Nephron progenitor cell (in vitro differentiated cells): ENCODE measurements around the gene OR52K2.
A peak's percentile ranks its signal among the peaks of the same experiment; 100 is the strongest.
"Not testable (repeated sequence)": the region's sequence is repeated elsewhere in the genome, so short reads cannot be mapped to it uniquely, and the experiment has no call there.

ENCODE experiments used
- DNase-seq: peaks from one replicate; pipeline ENCODE4 v3.0.0; 2021
- H3K27ac Mint-ChIP-seq: 2 replicates; pipeline ENCODE4 v1.8.0; 2021; ENCODE audit warnings: mild to moderate bottlenecking, moderate library complexity, mixed read lengths
- H3K27me3 Mint-ChIP-seq: 2 replicates; pipeline ENCODE4 v1.8.0; 2021; ENCODE audit warnings: mild to moderate bottlenecking, low read depth, mixed read lengths; ENCODE audit not compliant: poor library complexity
- H3K36me3 Mint-ChIP-seq: 2 replicates; pipeline ENCODE4 v1.8.0; 2021; ENCODE audit warnings: low read depth, mixed read lengths
- H3K4me1 Mint-ChIP-seq: 2 replicates; pipeline ENCODE4 v1.8.0; 2021; ENCODE audit warnings: mixed read lengths
- H3K4me3 Mint-ChIP-seq: 2 replicates; pipeline ENCODE4 v1.8.0; 2021; ENCODE audit warnings: mild to moderate bottlenecking, moderate library complexity, mixed read lengths
- H3K9me3 Mint-ChIP-seq: 2 replicates; pipeline ENCODE4 v1.8.0; 2021; ENCODE audit warnings: mild to moderate bottlenecking, moderate library complexity, mixed read lengths
- TF ChIP-seq, protein P1 (sequence below): fragments of 200-600 bp; sonication (generic); IDR thresholded peaks from 2 replicates; pipeline ENCODE4 v1.5.0; 2021; ENCODE audit warnings: antibody characterized with exemption

OR52K2 gene

DNA sequence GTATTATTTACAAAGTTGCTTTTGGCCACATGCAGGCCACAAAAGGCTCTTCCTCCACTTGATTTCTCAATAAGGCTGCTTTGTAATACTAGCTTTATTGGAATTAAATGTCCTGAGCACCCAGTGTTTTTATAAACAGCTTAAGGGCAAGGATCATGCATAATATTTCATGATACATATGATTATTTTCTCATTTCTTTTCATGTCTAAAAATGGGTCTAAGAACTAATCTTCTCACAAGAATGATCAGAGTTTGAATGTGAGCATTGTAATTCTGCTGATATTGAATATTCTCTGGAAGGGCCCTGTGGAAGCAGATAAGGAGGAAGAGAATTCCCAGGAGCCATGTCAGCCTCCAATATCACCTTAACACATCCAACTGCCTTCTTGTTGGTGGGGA, at the start of gene OR52K2:
TSS of gene OR52K2 (plus strand) at position 301 of the 400 bp plus-strand sequence. CDS start at position 346, 45 bp downstream.
- Mint-ChIP-seq H3K27ac (no peak within 1 kb of the TSS), H3K36me3 (no peaks in the 10 kb centered on the region), H3K4me3 (no peak within 1 kb of the TSS), H3K9me3 (peaks cover 3% of the 10 kb centered on the region), H3K4me1 (no peaks in the 10 kb centered on the region), H3K27me3 (peaks cover 5% of the 10 kb centered on the region)
- DNase-seq = no peak
- TF ChIP-seq, protein P1, sequence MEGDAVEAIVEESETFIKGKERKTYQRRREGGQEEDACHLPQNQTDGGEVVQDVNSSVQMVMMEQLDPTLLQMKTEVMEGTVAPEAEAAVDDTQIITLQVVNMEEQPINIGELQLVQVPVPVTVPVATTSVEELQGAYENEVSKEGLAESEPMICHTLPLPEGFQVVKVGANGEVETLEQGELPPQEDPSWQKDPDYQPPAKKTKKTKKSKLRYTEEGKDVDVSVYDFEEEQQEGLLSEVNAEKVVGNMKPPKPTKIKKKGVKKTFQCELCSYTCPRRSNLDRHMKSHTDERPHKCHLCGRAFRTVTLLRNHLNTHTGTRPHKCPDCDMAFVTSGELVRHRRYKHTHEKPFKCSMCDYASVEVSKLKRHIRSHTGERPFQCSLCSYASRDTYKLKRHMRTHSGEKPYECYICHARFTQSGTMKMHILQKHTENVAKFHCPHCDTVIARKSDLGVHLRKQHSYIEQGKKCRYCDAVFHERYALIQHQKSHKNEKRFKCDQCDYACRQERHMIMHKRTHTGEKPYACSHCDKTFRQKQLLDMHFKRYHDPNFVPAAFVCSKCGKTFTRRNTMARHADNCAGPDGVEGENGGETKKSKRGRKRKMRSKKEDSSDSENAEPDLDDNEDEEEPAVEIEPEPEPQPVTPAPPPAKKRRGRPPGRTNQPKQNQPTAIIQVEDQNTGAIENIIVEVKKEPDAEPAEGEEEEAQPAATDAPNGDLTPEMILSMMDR = no peak

DNA sequence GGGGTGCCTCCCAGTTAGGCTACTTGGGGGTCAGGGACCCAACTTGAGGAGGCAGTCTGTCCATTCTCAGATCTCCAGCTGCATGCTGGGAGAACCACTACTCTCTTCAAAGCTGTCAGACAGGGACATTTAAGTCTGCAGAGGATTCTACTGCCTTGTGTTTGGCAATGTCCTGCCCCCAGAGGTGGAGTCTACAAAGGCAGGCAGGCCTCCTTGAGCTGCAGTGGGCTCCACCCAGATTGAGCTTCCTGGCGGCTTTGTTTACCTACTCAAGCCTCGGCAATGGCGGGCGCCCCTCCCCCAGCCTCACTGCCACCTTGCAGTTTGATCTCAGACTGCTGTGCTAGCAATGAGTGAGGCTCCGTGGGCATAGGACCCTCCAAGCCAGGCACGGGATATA, 42.9 kb upstream of the OR52K2 start:
- H3K4me1 Mint-ChIP-seq = not testable (repeated sequence)

DNA sequence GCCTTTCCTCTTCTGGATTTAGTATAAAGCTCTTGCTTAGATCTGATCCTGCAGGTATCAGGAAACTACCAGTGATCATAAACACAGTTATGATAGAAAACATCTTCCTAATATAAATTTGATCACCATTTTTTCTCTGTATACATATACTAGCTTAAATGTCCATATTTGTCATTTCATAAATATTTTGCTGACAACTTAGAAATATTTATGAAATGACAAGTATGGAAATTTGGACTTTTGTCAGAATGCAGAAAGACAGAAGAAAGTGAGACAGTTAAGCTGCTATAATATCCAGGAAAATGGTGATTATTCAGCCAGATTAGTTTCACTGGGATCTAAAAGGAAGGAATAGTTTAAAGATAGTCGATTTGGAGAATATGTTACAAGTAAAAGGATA, 32.8 kb upstream of the OR52K2 start:
- Mint-ChIP-seq H3K36me3 (no peaks in the 10 kb centered on the region), H3K4me3 (no peak overlapping the region), H3K27ac (no peak overlapping the region), H3K27me3 (peaks cover 10% of the 10 kb centered on the region), H3K4me1 (peaks cover 5% of the 10 kb centered on the region), H3K9me3 (no peaks in the 10 kb centered on the region)
- DNase-seq = no peak
- TF ChIP-seq, protein P1 = no peak

More for the DNA sequence above, 42.9 kb upstream of the OR52K2 start:
- H3K27me3 Mint-ChIP-seq = peaks cover 15% of the 10 kb centered on the region
- DNase-seq, H3K36me3 Mint-ChIP-seq, H3K4me3 Mint-ChIP-seq, H3K27ac Mint-ChIP-seq: not testable (repeated sequence)
- H3K9me3 Mint-ChIP-seq = peaks cover 52% of the 10 kb centered on the region

DNA sequence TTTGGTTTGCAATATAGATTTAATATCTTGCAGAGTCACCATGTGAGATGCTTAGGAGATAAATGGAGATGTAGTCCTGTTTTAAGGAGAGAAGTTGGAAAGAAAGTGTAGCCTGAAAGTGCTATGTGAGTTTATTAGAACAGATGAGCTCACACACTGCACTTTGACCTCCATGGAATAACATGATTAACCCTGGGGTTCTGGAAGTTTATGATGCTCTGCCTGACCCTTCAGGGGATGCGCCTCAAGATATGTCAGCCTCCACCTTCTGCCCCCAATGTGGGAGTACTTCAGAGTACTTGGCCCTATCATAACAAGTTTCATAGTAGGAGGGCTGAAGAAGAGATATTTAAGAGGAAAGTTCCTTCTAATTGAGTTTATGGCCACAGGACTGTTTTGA, 32.3 kb upstream of the OR52K2 start:
- no peak for DNase-seq
- Mint-ChIP-seq H3K4me3 (no peak overlapping the region), H3K4me1 (peaks cover 5% of the 10 kb centered on the region), H3K27ac (no peak overlapping the region), H3K9me3 (no peaks in the 10 kb centered on the region), H3K27me3 (peaks cover 10% of the 10 kb centered on the region), H3K36me3 (no peaks in the 10 kb centered on the region)
- TF ChIP-seq, protein P1 = no peak

DNA sequence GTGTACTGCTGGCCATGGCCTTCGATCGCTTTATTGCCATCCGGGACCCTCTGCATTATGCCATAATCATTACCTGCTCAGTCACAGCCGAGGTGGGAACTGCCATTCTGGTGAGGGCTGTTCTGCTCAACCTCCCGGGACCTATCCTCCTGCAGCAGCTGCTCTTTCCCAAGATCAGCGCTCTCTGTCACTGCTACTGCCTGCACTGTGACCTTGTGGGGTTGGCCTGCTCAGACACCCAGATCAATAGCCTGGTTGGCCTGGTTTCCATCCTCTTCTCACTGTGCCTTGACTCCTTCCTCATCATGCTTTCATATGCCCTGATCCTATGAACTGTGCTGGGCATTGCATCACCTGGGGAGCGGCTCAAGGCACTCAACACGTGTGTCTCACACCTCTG, 30.7 kb upstream of the OR52K2 start:
- Mint-ChIP-seq H3K9me3 (no peaks in the 10 kb centered on the region), H3K27ac (peak overlapping the region; percentile 3), H3K4me1 (peaks cover 5% of the 10 kb centered on the region), H3K36me3 (no peaks in the 10 kb centered on the region), H3K4me3 (no peak overlapping the region), H3K27me3 (peaks cover 10% of the 10 kb centered on the region)
- TF ChIP-seq, protein P1 = no peak
- DNase-seq = no peak

DNA sequence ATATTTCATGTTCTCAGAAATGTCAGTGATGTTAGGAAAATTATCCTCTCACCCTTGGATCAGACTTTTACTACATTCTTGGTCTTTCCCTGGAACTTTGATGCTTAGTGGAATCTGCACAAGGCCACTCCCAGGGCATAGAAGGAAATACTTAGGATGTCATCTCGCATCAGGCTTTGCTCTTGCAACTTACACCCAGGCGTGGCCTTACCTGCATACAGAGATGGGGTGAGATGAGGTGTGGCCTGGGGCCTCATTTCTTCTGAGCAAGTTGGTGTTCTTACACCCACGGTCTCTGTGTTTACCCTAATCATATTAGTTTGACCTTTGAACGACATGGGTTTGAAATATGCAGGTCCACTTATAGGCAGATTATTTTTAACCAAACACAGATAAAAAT, 19.0 kb upstream of the OR52K2 start:
- H3K27ac Mint-ChIP-seq = no peak overlapping the region
- peaks cover 15% of the 10 kb centered on the region for H3K27me3 Mint-ChIP-seq
- H3K36me3 Mint-ChIP-seq = no peaks in the 10 kb centered on the region
- no peaks in the 10 kb centered on the region for H3K4me1 Mint-ChIP-seq
- H3K4me3 Mint-ChIP-seq = no peak overlapping the region
- TF ChIP-seq, protein P1 = no peak
- DNase-seq = no peak
- H3K9me3 Mint-ChIP-seq = no peaks in the 10 kb centered on the region
